HCT116 (cell line): ENCODE data around the gene WNT1. TPM values are rescaled to one million over a fixed set of nuclear protein-coding genes. Genes with fewer than 3 reads are reported as not detected.

Experiments used
- ATAC-seq: fragments of 200-7000 bp; cut with Tn5 transposase; 2 replicates; pipeline ENCODE4 v1.9.1; 2020; ENCODE audit warnings: mild to moderate bottlenecking, moderate library complexity
- BruUV-seq: library from RNA; stranded (reverse); fragments of 400-500 nt; replicated peaks from 2 replicates; lab custom pipeline; 2021; lab: Mats Ljungman, UMichigan
- CTCF ChIA-PET: fragments of 300-600 bp; sonication (Branson Sonifier 250); formaldehyde crosslinking; loops from one replicate; lab custom pipeline; 2021; ENCODE audit warnings: antibody characterized with exemption; lab: Charles Lee
- POLR2A ChIA-PET: fragments of 300-600, 350-600 bp; sonication (Branson Sonifier 250); formaldehyde crosslinking; loops from one replicate; lab custom pipeline; 2021; ENCODE audit warnings: antibody characterized with exemption; lab: Charles Lee
- RAD21 ChIA-PET, 2 experiments: fragments of 300-600 bp; sonication (Branson Sonifier 250); formaldehyde crosslinking; loops; one replicate each; lab custom pipeline; 2023; ENCODE audit warnings: low total read pairs in 2 of 2; ENCODE audit not compliant: uncharacterized antibody in 2 of 2, unreplicated experiment in 2 of 2, low non-redundant PET in 1 of 2; lab: Charles Lee
- DNase-seq: peaks from one replicate; pipeline ENCODE4 v3.0.0-alpha.2; 2010; ENCODE audit warnings: low read depth, low spot score
- H2AFZ ChIP-seq: fragments of 200-600 bp; shearing (Covaris generic), sonication (generic); 2 replicates; pipeline ENCODE4 v1.6.1; 2017; ENCODE audit warnings: low read depth, mixed run types, mixed read lengths, antibody characterized with exemption, low read length; ENCODE audit not compliant: poor library complexity, severe bottlenecking
- H3K27ac ChIP-seq: 2 replicates; pipeline ENCODE4 v1.5.1; 2012; ENCODE audit warnings: low read depth, low read length
- H3K27me3 ChIP-seq: fragments of 200-600 bp; sonication (generic); 2 replicates; pipeline ENCODE4 v1.6.1; 2016; ENCODE audit warnings: mixed run types, low read length, mixed read lengths; ENCODE audit not compliant: insufficient read depth
- H3K36me3 ChIP-seq, 2 experiments: fragments of 200-500 bp in 1 of 2; fragments of 200-600 bp in 1 of 2; sonication (Bioruptor generic) in 1 of 2; sonication (generic) in 1 of 2; 2 replicates each; pipeline versions ENCODE4 v1.5.1 to v1.6.1; 2014 to 2016; ENCODE audit warnings: low read length in 2 of 2, inconsistent platforms in 1 of 2, mixed read lengths in 1 of 2, mixed run types in 1 of 2; ENCODE audit not compliant: insufficient read depth in 2 of 2, control insufficient read depth in 1 of 2
- H3K4me1 ChIP-seq, 2 experiments: fragments of 200-600 bp in 1 of 2; sonication (generic) in 1 of 2; 2 replicates each; pipeline versions ENCODE4 v1.5.1 to v1.6.1; 2012 to 2017; ENCODE audit warnings: low read length in 2 of 2, inconsistent platforms in 1 of 2, mild to moderate bottlenecking in 1 of 2, mixed read lengths in 1 of 2, mixed run types in 1 of 2, moderate library complexity in 1 of 2; ENCODE audit not compliant: insufficient read depth in 2 of 2, control insufficient read depth in 1 of 2
- H3K4me2 ChIP-seq: fragments of 200-600 bp; sonication (generic); 2 replicates; pipeline ENCODE4 v1.6.1; 2017; ENCODE audit warnings: mixed run types, low read length, mixed read lengths
- H3K4me3 ChIP-seq, 2 experiments: fragments of 200-600 bp in 1 of 2; sonication (generic) in 1 of 2; replicated peaks in 1 of 2; 2 replicates each; pipeline ENCODE4 v1.5.1; 2011 to 2016; ENCODE audit warnings: low read length in 2 of 2, control low read depth in 1 of 2, low read depth in 1 of 2, mild to moderate bottlenecking in 1 of 2, mixed read lengths in 1 of 2, mixed run types in 1 of 2
- H3K79me2 ChIP-seq: fragments of 200-600 bp; sonication (generic); 2 replicates; pipeline ENCODE4 v1.6.1; 2017; ENCODE audit warnings: mild to moderate bottlenecking, mixed run types, low read length, moderate library complexity, mixed read lengths; ENCODE audit not compliant: insufficient read depth
- H3K9ac ChIP-seq: fragments of 200-600 bp; sonication (generic); 2 replicates; pipeline ENCODE4 v1.6.1; 2016; ENCODE audit warnings: low read length, mixed read lengths
- H3K9me2 ChIP-seq: fragments of 200-600 bp; sonication (generic), shearing (Covaris generic); 2 replicates; pipeline ENCODE4 v1.6.1; 2017; ENCODE audit warnings: mixed run types, mild to moderate bottlenecking, moderate library complexity; ENCODE audit not compliant: insufficient read depth
- H3K9me3 ChIP-seq, 2 experiments: fragments of 200-500 bp in 1 of 2; fragments of 200-600 bp in 1 of 2; sonication (Bioruptor generic) in 1 of 2; sonication (generic) in 1 of 2; 2 replicates each; pipeline ENCODE4 v1.6.1; 2014 to 2017; ENCODE audit warnings: low read length in 2 of 2, mixed read lengths in 2 of 2, inconsistent platforms in 1 of 2, low read depth in 1 of 2, mild to moderate bottlenecking in 1 of 2, mixed run types in 1 of 2, moderate library complexity in 1 of 2; ENCODE audit not compliant: control insufficient read depth in 1 of 2, insufficient read depth in 1 of 2
- H4K20me1 ChIP-seq: fragments of 200-600 bp; sonication (generic), shearing (Covaris generic); 2 replicates; pipeline ENCODE4 v1.6.1; 2017; ENCODE audit warnings: mixed run types, mild to moderate bottlenecking, moderate library complexity; ENCODE audit not compliant: insufficient read depth
- POLR2A ChIP-seq: IDR thresholded peaks from 2 replicates; pipeline ENCODE4 v1.7.0; 2011; ENCODE audit warnings: borderline replicate concordance; ENCODE audit not compliant: insufficient read depth, insufficient read length; ENCODE audit errors: extremely low read depth
- POLR2AphosphoS5 ChIP-seq: IDR thresholded peaks from 2 replicates; pipeline ENCODE4 v1.6.1; 2011; ENCODE audit warnings: mild to moderate bottlenecking, low read depth, low read length, moderate library complexity
- RAD21 ChIP-seq: IDR thresholded peaks from 2 replicates; pipeline ENCODE4 v1.6.1; 2012; ENCODE audit warnings: low read depth, mild to moderate bottlenecking
- TCF7L2 ChIP-seq: IDR thresholded peaks from 2 replicates; pipeline ENCODE4 v1.7.0; 2011; ENCODE audit warnings: borderline replicate concordance, inconsistent platforms; ENCODE audit not compliant: insufficient read depth, insufficient read length; ENCODE audit errors: extremely low read depth
- YY1 ChIP-seq: IDR thresholded peaks from 2 replicates; pipeline ENCODE4 v1.6.1; 2011; ENCODE audit warnings: low read length, low read depth, moderate library complexity, mild to moderate bottlenecking; ENCODE audit not compliant: insufficient replicate concordance; ENCODE audit errors: extremely low read depth
- ZFX ChIP-seq: fragments of 450-650 bp; IDR thresholded peaks from 2 replicates; pipeline ENCODE4 v1.6.1; 2017
- intact Hi-C: fragments of 100-400 bp; cut with micrococcal nuclease; formaldehyde crosslinking; loops from 2 replicates; pipeline ENCODE4 v1.10.0; 2022
- total RNA-seq: library from RNA; stranded (reverse); gene quantifications from one replicate; pipeline ENCODE4 v1.2.1, GENCODE V29; 2021; ENCODE audit not compliant: unreplicated experiment
- TF ChIP-seq, protein P1 (sequence below): IDR thresholded peaks from 2 replicates; pipeline ENCODE4 v1.6.1; 2012
- TF ChIP-seq, protein P2 (sequence below), 3 experiments: fragments of 200-600 bp in 1 of 3; sonication (generic) in 1 of 3; IDR thresholded peaks in 2 of 3; conservative IDR thresholded peaks in 1 of 3; 2 replicates each; pipeline ENCODE4 v1.5.1; 2012 to 2017; ENCODE audit warnings: low read depth in 2 of 3, low read length in 2 of 3, antibody characterized with exemption in 1 of 3, borderline replicate concordance in 1 of 3, control low read depth in 1 of 3, mild to moderate bottlenecking in 1 of 3, mixed read lengths in 1 of 3, mixed run types in 1 of 3, moderate library complexity in 1 of 3; ENCODE audit not compliant: insufficient read depth in 1 of 3

WNT1 gene
- total RNA-seq, 1 experiment from 2014 or later: not detected

DNA sequence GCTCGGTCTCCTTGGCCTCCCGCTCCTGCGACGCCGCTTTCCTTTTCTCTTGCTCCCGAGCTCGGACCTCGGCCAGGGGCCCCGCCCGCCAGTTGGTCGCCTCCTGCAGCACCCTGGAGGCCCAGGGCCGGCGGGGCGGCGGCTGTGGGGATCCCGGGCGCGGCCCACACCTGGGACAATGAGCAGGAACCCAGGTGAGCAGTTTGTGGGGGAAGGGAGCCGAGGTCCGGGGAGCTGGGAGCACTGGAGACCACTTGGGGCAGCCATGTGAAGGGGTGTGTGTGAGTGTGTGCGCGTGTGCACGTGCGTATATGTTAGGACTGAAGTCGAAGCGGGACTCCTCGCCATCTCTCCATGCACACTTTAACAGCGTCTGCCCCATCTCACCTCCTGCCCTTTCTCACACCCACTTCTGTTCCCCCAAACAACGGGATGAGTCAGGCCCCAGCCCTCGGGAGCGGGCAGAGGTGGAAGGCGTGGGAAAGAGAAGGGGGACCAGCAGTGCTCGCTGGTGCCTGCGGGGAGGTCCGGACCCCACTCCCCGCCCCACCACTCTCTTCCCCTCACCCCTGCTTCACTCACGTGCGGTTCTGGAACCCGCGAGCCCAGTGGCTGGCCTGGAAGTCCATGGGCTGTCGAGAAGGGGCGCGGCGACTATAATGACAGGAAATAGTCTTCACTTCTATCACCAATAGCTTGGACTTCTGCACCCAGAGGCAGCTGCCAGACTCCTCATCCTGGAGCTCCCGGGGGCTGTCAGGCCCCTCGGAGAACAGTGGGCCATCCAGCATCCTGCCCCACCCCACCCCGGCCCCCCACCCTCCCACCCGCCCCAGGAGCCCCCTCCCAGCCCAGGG is 20.6 kb downstream of the WNT1 start:
- Histone ChIP-seq H3K9me3 (no peaks in the 10 kb centered on the region), H3K27ac (peak overlapping the region; percentile 84), H3K9me2 (no peaks in the 10 kb centered on the region), H3K4me1 (peaks cover 14 to 48% of the 10 kb centered on the region in 2 experiments), H3K27me3 (no peaks in the 10 kb centered on the region), H4K20me1 (no peaks in the 10 kb centered on the region), H3K79me2 (peaks cover 21% of the 10 kb centered on the region; the same call in 1 of the 2 replicates), H3K9ac (peak overlapping the region; percentile 80), H3K36me3 (peaks cover 0 to 16% of the 10 kb centered on the region in 2 experiments; a peak in 2 of 4 replicates), H2AFZ (no peak overlapping the region), H3K4me3 (peak overlapping the region; percentile 71 to 79), H3K4me2 (peak overlapping the region; percentile 98)
- ATAC-seq: peak; percentile 33
- ChIA-PET RAD21 (no interaction called here), CTCF (interaction anchor here (1.2 to 3.0 kb wide), 5 partner anchors 10 to 146 kb away, joined by 4 to 35 read pairs (median 7); partner anchors contain the start of genes DDX23 and PRKAG1), POLR2A (interaction anchor here (1.2 to 2.0 kb wide), 2 partner anchors 11 to 19 kb away, joined by 3 to 7 read pairs; no protein-coding TSS in a partner anchor)
- no peak for DNase-seq
- TF ChIP-seq POLR2AphosphoS5: no peak; the same call in 1 of the 2 replicates
- TF ChIP-seq YY1: peak; percentile 3
- TF ChIP-seq RAD21: no peak
- peak; percentile 2 for TF ChIP-seq POLR2A
- TF ChIP-seq, protein P1, sequence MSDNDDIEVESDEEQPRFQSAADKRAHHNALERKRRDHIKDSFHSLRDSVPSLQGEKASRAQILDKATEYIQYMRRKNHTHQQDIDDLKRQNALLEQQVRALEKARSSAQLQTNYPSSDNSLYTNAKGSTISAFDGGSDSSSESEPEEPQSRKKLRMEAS: peak; percentile 89
- TF ChIP-seq TCF7L2: no peak
- TF ChIP-seq, protein P2, sequence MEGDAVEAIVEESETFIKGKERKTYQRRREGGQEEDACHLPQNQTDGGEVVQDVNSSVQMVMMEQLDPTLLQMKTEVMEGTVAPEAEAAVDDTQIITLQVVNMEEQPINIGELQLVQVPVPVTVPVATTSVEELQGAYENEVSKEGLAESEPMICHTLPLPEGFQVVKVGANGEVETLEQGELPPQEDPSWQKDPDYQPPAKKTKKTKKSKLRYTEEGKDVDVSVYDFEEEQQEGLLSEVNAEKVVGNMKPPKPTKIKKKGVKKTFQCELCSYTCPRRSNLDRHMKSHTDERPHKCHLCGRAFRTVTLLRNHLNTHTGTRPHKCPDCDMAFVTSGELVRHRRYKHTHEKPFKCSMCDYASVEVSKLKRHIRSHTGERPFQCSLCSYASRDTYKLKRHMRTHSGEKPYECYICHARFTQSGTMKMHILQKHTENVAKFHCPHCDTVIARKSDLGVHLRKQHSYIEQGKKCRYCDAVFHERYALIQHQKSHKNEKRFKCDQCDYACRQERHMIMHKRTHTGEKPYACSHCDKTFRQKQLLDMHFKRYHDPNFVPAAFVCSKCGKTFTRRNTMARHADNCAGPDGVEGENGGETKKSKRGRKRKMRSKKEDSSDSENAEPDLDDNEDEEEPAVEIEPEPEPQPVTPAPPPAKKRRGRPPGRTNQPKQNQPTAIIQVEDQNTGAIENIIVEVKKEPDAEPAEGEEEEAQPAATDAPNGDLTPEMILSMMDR (IDR thresholded peaks at IDR 0.05 in 2 of 3, conservative IDR thresholded peaks at IDR 0.05 in 1 of 3; ENCODE audit: borderline replicate concordance in 1 of 3, insufficient read depth in 1 of 3, low read depth in 2 of 3, low read length in 2 of 3): no peak
- peak; percentile 65; the same call in 1 of the 2 replicates for TF ChIP-seq ZFX
- no TSS peak for BruUV-seq
- intact Hi-C loops: no loop called here
